ENCODE data around the gene ASAP2. TPM values are rescaled to one million over a fixed set of nuclear protein-coding genes. Genes with fewer than 3 reads are reported as not detected.

Gene ASAP2
- total RNA-seq, 4 donors from 2014 or later = 28.2 to 38.0 (median 31.7) TPM

DNA sequence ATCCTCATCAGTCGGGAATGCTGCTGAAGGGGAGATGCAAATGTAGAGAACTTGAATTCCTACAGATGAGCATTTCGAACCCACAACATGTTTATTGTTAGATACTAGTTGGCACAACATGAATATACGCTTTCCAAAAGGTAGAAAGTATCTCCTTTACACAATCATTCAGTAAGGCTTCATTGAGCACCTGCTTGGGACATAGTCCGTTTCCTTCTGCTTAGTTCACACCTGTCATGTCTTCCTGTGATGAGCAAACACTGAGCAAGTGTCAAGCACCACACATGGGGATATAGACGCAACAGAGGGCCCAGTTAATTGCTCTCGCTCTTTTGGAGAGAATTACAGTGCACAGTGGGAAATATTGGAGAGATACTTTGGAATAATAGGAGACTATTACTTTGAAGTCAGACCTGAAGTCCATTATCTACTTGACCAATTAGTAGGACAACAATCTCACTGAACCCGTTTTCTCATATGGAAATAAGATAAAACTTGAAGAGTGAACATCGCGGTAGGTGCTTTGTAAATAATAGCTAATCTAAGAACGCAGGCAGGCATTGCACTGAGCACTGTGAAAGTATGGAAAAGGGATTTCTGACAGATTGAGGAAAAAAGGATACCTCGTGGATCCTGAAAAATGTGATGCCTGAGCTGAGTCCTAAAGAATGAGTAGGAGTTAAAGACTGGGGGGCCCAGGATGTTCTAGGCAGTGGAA lies 218.0 kb downstream of the ASAP2 start:
- Histone ChIP-seq H3K27ac (peak overlapping the region in 1 of 4 donors; percentile 93), H3K4me3 (peak overlapping the region; percentile 67 to 97 (median 80)), H3K27me3 (no peaks in the 10 kb centered on the region), H3K4me1 (peaks cover 0 to 50% (median 20%) of the 10 kb centered on the region in 4 donors), H3K9me3 (no peaks in the 10 kb centered on the region), H3K36me3 (peaks cover 0 to 8% (median 0%) of the 10 kb centered on the region in 3 donors)
- no peak for DNase-seq (ENCODE audit: low spot score in 2 of 2)
- TF ChIP-seq EP300 (IDR thresholded peaks at IDR 0.05) (no peak), POLR2A (IDR thresholded peaks at IDR 0.05) (no peak)
- TF ChIP-seq, protein P1, sequence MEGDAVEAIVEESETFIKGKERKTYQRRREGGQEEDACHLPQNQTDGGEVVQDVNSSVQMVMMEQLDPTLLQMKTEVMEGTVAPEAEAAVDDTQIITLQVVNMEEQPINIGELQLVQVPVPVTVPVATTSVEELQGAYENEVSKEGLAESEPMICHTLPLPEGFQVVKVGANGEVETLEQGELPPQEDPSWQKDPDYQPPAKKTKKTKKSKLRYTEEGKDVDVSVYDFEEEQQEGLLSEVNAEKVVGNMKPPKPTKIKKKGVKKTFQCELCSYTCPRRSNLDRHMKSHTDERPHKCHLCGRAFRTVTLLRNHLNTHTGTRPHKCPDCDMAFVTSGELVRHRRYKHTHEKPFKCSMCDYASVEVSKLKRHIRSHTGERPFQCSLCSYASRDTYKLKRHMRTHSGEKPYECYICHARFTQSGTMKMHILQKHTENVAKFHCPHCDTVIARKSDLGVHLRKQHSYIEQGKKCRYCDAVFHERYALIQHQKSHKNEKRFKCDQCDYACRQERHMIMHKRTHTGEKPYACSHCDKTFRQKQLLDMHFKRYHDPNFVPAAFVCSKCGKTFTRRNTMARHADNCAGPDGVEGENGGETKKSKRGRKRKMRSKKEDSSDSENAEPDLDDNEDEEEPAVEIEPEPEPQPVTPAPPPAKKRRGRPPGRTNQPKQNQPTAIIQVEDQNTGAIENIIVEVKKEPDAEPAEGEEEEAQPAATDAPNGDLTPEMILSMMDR (IDR thresholded peaks at IDR 0.05) = no peak
- WGBS, 2 donors = 69 to 71% methylated on average over 11 of the region's 11 CpGs

DNA sequence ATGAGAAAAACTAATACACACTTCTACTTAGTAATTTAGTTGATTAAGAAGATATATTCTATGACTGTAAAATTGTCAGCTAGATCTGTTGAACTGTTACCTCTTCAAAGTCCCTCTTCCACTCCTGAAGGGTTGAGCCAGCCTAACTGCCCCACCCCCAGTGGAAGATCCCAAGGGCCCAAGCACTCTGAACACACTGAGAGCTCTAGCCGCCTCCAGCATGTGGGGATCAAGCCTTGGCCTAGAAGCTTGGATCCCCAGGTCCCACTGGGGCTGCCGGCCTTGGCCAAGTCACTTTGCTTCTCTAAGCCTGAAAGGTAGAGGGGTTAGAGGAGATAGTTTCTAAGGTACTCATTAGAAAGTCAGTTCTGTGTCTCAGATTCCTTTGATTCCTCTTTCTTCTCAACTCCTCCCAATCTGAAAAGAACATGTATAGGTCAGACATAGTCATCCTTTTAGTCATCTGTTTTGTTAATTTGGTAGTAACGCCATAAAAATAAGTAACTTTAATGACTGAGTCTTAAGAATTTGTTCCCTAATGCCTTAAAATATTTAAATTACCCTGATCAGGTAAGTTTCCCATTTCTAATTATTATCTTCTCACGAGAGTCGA lies 222.5 kb downstream of the ASAP2 start:
- peaks cover 0 to 19% (median 8%) of the 10 kb centered on the region in 4 donors for H3K4me1 ChIP-seq
- peaks cover 0 to 52% (median 0%) of the 10 kb centered on the region in 3 donors for H3K36me3 ChIP-seq
- WGBS, 2 donors = 70 to 73% methylated on average over 5 of the region's 5 CpGs
- H3K27me3 ChIP-seq = no peaks in the 10 kb centered on the region
- H3K9me3 ChIP-seq = no peaks in the 10 kb centered on the region
- TF ChIP-seq EP300 (IDR thresholded peaks at IDR 0.05) (no peak), POLR2A (IDR thresholded peaks at IDR 0.05) (no peak)
- TF ChIP-seq, protein P1 (IDR thresholded peaks at IDR 0.05) = no peak
- no peak for DNase-seq (ENCODE audit: low spot score in 2 of 2)
- no peak overlapping the region for H3K27ac ChIP-seq
- H3K4me3 ChIP-seq = no peak overlapping the region

DNA sequence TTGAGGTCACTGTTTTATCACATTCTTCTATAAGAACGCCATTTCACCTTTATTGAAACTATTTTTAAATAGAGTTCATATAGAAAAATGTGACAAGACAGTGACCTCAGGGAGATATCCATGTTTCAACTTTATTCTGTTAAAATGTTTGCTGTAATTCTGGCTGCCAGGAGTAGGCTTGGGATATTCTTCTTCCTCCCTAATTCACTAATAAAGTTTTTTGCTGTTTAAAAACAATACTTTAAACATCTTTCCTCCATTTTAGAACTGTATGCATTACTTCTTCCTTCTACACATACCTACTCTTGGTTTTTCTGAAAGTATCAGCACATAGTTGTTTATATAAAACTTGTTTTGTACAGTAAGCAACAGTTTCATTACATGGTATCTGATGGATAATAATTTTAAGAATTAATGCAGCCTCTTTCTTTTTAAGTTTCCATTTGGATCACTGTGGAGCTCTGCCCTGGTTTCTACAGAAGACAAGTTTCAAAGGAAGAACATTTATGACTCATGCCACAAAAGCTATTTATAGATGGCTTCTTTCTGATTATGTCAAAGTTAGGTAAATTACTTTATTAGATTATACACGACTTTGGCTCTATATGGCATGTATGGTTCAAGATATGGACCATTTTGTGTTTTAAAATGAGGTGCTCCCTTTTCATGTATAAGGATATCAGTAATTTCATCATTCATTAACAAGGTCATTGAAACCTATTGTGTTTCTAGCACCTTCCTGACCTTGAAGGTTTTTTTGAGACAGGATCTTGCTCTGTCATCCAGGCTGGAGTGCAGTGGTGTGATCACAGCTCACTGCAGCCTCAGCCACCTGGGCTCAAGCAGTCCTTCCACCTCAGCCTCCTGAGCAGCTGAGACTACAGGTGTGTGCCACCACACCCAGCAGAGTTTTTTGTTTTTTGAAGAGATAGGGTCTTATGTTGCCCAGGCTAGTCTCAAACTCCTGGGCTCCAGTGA lies 224.0 kb downstream of the ASAP2 start:
- no peaks in the 10 kb centered on the region for H3K27me3 ChIP-seq
- TF ChIP-seq, protein P1 (IDR thresholded peaks at IDR 0.05) = no peak
- TF ChIP-seq EP300 (IDR thresholded peaks at IDR 0.05) = no peak
- no peak for TF ChIP-seq POLR2A (IDR thresholded peaks at IDR 0.05)
- H3K4me1 ChIP-seq = peaks cover 0 to 3% (median 0%) of the 10 kb centered on the region in 4 donors
- no peaks in the 10 kb centered on the region for H3K9me3 ChIP-seq
- WGBS, 2 donors = 73 to 84% methylated on average over 2 of the region's 2 CpGs
- H3K27ac ChIP-seq = no peak overlapping the region
- H3K4me3 ChIP-seq = no peak overlapping the region
- no peak for DNase-seq (ENCODE audit: low spot score in 2 of 2)
- H3K36me3 ChIP-seq = peaks cover 0 to 67% (median 0%) of the 10 kb centered on the region in 3 donors

DNA sequence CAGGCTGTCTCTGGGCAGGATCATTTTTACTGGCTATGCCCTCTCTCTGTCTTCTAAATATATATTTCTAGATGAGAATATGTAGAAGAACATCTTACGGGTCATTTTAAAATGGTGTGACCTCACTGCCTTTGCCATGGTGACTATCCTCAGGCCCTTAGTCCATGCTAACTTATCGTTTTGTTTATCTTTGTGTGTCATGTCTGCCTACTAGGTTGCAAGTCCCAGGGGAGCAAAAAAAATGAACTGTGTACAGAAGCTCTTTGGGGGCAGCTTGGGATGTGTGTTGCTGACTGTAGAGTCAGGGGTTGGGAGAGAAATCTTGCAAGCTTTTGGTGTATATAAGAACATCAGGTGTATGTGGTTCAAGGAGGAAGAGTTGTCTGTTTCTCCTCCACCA lies 227.9 kb downstream of the ASAP2 start:
- Histone ChIP-seq H3K4me1 (peaks cover 0 to 4% (median 0%) of the 10 kb centered on the region in 4 donors), H3K36me3 (peaks cover 0 to 97% (median 8%) of the 10 kb centered on the region in 3 donors), H3K4me3 (no peak overlapping the region), H3K27me3 (no peaks in the 10 kb centered on the region), H3K9me3 (no peaks in the 10 kb centered on the region), H3K27ac (no peak overlapping the region)
- WGBS, 2 donors = 76% methylated on average over 2 of the region's 2 CpGs
- DNase-seq (ENCODE audit: low spot score in 2 of 2) = no peak
- TF ChIP-seq, protein P1 (IDR thresholded peaks at IDR 0.05) = no peak
- TF ChIP-seq POLR2A (IDR thresholded peaks at IDR 0.05) (no peak), EP300 (IDR thresholded peaks at IDR 0.05) (no peak)

Measured in tibial nerve (tissue), 4 donors.